GM12874 (cell line): Measurements from ENCODE around the gene LRRC28.

Source experiments
- TF ChIP-seq, protein P1 (sequence below): IDR thresholded peaks from 2 replicates; pipeline ENCODE4 v1.5.1; 2011; ENCODE audit warnings: low read depth, mild to moderate bottlenecking, control low read depth, low read length, moderate library complexity; ENCODE audit not compliant: insufficient read depth

The LRRC28 gene

DNA sequence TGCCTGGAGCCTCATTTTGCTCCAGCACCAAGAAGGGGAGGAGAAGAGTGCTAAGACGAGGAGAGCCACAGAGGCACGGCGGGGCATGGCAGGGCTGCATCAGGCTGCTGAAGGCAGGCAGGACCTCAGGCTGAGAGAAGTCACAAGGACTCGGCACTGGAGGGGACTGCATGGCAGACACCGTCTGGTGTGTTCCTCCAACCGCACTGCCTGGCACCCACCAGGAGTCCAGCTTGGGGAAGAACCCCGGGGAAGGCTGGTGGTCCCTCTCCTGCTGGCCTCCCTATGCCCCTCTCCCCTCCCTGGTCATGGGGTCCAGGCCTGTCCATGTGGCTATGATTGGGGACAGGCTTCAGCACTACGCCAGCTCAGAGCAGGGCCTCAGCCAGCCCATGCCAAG, 161.3 kb downstream of the LRRC28 start:
- TF ChIP-seq, protein P1, sequence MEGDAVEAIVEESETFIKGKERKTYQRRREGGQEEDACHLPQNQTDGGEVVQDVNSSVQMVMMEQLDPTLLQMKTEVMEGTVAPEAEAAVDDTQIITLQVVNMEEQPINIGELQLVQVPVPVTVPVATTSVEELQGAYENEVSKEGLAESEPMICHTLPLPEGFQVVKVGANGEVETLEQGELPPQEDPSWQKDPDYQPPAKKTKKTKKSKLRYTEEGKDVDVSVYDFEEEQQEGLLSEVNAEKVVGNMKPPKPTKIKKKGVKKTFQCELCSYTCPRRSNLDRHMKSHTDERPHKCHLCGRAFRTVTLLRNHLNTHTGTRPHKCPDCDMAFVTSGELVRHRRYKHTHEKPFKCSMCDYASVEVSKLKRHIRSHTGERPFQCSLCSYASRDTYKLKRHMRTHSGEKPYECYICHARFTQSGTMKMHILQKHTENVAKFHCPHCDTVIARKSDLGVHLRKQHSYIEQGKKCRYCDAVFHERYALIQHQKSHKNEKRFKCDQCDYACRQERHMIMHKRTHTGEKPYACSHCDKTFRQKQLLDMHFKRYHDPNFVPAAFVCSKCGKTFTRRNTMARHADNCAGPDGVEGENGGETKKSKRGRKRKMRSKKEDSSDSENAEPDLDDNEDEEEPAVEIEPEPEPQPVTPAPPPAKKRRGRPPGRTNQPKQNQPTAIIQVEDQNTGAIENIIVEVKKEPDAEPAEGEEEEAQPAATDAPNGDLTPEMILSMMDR = no peak

DNA sequence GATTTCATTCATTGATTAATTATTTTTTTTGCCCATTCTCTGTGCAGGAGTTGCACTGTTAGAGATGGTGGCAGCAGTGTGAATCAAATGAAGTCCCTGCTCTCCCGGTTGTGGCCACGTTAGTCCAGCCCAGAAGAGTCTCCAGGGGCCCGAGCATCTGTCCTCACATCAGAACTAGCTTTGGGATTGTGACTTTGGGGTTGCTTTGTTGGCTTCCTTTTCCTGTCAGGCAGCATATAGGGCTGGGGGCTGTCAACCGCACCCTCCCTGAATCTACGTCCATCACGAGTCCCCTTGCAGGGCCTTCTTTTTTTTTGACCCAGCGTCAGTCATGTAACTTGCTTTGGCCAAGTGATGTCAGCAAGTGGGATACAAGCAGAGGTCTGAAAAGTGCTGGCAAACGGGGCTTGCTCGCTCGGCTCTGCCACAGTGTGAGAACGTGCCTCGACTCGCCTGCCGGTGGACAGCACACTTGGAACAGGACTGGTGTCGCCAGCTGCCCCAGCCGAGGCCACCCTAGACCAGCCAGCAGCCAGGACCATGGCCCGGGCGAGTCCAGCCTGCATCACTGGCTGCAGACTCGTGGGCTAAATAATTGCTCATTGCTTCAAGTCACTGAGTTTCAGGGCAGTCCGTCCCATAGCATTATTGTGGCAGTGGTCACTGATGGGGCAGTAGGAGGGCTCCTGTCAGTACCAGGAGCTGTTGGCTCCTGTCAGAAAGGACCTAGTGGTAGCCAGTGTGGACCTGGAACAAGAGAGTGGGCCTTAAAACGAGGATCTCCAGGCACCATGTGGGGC, 162.9 kb downstream of the LRRC28 start:
- TF ChIP-seq, protein P1 = no peak

DNA sequence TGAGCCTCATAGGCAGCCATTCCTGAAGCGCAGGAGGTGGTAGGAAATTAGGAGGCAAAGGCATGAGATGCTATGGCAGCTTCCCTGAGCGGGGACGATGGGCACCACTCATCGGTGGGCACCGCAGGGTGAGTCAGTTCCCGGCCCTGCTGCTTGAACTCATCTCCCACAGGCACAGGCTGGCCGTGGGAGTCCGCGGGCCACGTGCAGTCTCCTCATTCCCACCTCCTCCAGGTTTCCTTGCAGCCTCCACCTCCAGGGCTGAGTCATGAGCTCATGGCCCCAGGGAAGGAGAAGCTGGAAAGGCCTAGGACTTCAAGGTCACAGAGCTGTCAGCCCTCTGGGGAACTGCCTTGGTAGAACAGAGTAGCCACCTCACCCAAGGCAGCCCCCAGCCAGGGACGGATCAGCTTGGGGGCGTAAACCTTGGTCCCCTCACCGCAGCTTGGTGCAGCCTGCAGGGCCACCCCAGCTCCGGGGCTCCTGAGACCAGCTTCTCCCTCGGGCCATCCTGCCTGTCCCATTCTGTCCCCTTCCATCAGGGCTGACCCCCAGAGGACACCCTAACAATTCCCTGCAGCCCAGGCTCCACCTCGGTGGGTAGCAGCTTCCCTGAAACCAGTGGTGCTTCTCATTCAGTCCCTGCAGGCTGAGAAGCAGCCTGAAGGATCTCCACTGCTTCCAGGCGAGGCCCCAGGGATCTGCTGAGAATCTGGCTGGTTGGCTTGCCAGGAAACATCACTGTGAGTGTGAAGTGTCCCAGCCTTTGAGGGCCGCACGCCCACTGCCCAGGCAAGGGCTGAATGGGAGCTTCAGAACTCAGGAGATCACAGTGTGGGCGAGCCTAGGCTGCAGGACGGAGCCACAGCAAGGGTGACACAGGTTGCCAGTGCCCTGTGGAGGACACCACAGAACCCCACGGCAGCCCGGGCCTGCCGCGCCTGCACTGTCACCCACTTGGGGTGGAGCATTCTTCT, 163.8 kb downstream of the LRRC28 start:
- TF ChIP-seq, protein P1 = no peak

DNA sequence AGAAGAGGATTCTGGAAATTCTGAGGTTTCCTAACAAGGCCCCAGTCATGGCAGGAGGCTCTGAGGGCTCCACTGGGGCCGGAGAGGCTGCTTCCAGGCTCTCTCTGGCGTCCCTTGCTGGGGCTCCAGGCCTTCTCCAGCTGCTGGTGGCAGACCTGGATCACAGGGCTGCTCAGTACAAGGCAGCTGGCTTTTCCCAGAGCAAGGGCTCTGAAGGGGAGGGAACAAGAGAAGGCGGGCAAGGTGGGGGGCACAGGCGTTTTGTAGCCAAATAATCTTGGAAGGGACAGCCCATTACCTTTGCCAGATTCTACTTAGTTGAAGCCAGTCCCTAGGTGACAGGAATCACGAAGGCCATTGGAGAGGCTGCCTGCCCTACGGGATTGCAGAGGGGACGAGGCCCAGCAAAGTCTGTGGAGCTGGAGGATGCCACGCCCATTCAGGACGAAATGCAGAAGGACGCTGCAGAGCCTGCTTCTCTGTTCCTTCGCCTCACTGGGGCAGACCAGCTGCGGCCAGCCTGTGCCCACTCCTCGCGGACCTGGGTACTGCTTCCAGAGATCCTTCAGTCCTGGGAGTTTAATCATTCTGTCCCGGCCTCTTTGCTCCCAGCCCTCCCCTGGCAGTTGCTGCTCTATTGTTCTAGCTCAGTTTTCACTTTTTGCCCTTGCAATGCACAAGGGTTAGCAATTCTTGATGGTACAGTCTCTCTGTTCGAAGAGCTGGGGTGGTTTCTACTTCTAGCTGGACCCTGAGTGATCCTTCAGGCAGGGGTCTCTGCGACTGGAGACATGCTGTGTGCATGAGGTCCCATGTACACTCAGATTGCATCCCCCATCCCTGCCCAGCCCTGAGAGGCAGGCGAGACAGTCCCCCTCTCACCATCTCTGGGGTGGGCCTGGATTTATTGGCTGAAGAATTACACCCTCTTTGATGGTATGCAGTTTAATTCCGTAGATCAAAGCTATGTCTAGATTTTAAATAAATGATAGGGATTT, 165.2 kb downstream of the LRRC28 start:
- TF ChIP-seq, protein P1 = no peak

DNA sequence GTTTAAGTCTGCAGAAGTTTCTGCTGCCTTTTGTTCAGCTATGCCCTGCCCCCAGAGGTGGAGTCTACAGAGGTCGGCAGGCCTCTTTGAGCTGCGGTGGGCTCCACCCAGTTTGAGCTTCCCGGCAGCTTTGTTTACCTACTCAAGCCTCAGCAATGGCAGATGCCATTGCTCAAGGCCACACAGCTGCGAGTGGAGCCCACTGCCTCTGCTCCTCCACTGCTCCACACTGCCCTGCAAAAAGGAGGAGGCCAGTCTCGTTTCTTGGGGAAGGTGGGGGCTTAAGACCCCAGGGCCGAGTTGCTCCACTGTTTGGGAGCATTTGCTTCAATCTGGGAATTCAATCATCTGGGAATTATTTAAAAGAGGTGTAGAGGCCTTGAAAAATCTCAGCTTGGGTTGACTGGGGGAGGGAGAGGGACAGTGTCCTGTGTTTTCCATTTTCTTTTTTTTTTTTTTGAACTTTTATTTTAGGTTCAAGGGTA, 169.9 kb downstream of the LRRC28 start:
- TF ChIP-seq, protein P1 = no peak

DNA sequence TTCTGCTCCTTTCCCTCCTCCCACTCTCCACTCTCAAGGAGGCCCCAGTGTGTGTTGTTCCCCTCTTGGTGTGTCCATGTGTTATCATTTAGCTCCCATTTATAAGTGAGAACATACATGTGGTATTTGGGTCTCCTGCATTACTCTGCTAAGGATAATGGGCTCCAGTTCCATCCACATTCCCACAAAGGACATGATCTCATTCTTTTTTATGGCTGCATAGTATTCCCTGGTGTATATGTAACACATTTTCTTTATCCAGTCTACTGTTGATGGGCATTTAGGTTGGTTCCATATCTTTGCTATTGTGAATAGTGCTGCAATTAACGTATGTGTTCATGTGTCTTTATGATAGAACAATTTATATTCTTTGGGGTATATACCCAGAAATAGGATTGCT, 170.5 kb downstream of the LRRC28 start:
- TF ChIP-seq, protein P1 = no peak
